HepG2 (cell line): ENCODE measurements around the gene ISOC2. TPM values are rescaled to one million over a fixed set of nuclear protein-coding genes. Genes with fewer than 3 reads are reported as not detected.

Experiments used
- BCL6 ChIP-seq: IDR thresholded peaks from 2 replicates; pipeline ENCODE4 v1.6.1; 2016; ENCODE audit warnings: missing genetic modification reagents, missing compliant biosample characterization
- CHCHD3 ChIP-seq: sonication (generic); formaldehyde crosslinking; IDR thresholded peaks from 2 replicates; pipeline ENCODE4 v1.8.0; 2022; ENCODE audit warnings: mild to moderate bottlenecking, missing genetic modification reagents, moderate library complexity
- CTCF ChIP-seq: sonication (generic); formaldehyde crosslinking; IDR thresholded peaks from 2 replicates; pipeline ENCODE4 v1.5.0; 2020; ENCODE audit warnings: mild to moderate bottlenecking, missing genetic modification reagents, moderate library complexity
- DMAP1 ChIP-seq: IDR thresholded peaks from 2 replicates; pipeline ENCODE4 v1.6.1; 2016
- FLYWCH1 ChIP-seq: sonication (generic); formaldehyde crosslinking; IDR thresholded peaks from 2 replicates; pipeline ENCODE4 v1.8.1; 2023; ENCODE audit warnings: mild to moderate bottlenecking, missing genetic modification reagents
- GABPB1 ChIP-seq: IDR thresholded peaks from 2 replicates; pipeline ENCODE4 v1.6.1; 2016; ENCODE audit warnings: mild to moderate bottlenecking, missing genetic modification reagents, moderate library complexity, missing compliant biosample characterization
- GZF1 ChIP-seq: sonication (generic); formaldehyde crosslinking; IDR thresholded peaks from 2 replicates; pipeline ENCODE4 v1.5.1; 2020; ENCODE audit warnings: mild to moderate bottlenecking, missing genetic modification reagents
- LCORL ChIP-seq, 2 experiments: fragments of 450-650 bp in 1 of 2; sonication (generic) in 1 of 2; formaldehyde crosslinking in 1 of 2; IDR thresholded peaks; 2 replicates each; pipeline versions ENCODE4 v1.5.0 to v1.6.1; 2017 to 2020; ENCODE audit warnings: antibody characterized with exemption in 1 of 2, missing genetic modification reagents in 1 of 2
- MEIS2 ChIP-seq: sonication (generic); formaldehyde crosslinking; IDR thresholded peaks from 2 replicates; pipeline ENCODE4 v1.9.0; 2021; ENCODE audit warnings: mild to moderate bottlenecking, missing genetic modification reagents
- MIER3 ChIP-seq: IDR thresholded peaks from 2 replicates; pipeline ENCODE4 v1.6.1; 2016; ENCODE audit warnings: missing compliant biosample characterization, borderline replicate concordance
- RFXANK ChIP-seq: IDR thresholded peaks from 2 replicates; pipeline ENCODE4 v1.6.1; 2016
- RFXAP ChIP-seq: sonication (generic); formaldehyde crosslinking; IDR thresholded peaks from 2 replicates; pipeline ENCODE4 v1.4.0; 2020; ENCODE audit warnings: missing genetic modification reagents, borderline replicate concordance
- SALL2 ChIP-seq: sonication (generic); formaldehyde crosslinking; IDR thresholded peaks from 2 replicates; pipeline ENCODE4 v1.8.1; 2023; ENCODE audit warnings: mild to moderate bottlenecking, missing genetic modification reagents, inconsistent platforms
- SAP130 ChIP-seq: IDR thresholded peaks from 2 replicates; pipeline ENCODE4 v1.6.1; 2016; ENCODE audit warnings: low read depth
- SNAPC5 ChIP-seq: sonication (generic); formaldehyde crosslinking; IDR thresholded peaks from 2 replicates; pipeline ENCODE4 v1.8.1; 2023; ENCODE audit warnings: mild to moderate bottlenecking, missing genetic modification reagents, borderline replicate concordance
- TARDBP ChIP-seq: sonication (generic); formaldehyde crosslinking; IDR thresholded peaks from 2 replicates; pipeline ENCODE4 v1.8.0; 2022; ENCODE audit warnings: mild to moderate bottlenecking, missing genetic modification reagents
- TFDP1 ChIP-seq: IDR thresholded peaks from 2 replicates; pipeline ENCODE4 v1.6.1; 2016; ENCODE audit warnings: missing compliant biosample characterization, missing genetic modification reagents, borderline replicate concordance
- ZNF280B ChIP-seq: sonication (generic); formaldehyde crosslinking; IDR thresholded peaks from 2 replicates; pipeline ENCODE4 v1.5.0; 2020; ENCODE audit warnings: missing genetic modification reagents, mild to moderate bottlenecking, borderline replicate concordance
- ZNF589 ChIP-seq: sonication (generic); formaldehyde crosslinking; conservative IDR thresholded peaks from 2 replicates; pipeline ENCODE4 v1.8.0; 2022; ENCODE audit warnings: mild to moderate bottlenecking, moderate library complexity, missing genetic modification reagents
- polyA plus RNA-seq, 8 experiments: library from polyadenylated mRNA; depleted of rRNA in 3 of 8; stranded (reverse) in 7 of 8; unstranded in 1 of 8; fragments of >200 nt; fragmentation: Illumina TruSeq in 4 of 8; extraction: Trizol in 4 of 8; gene quantifications; 2 replicates each; pipeline versions ENCODE4 v1.2.1 to v1.2.3, GENCODE V29; 2011 to 2016; ENCODE audit warnings: low read depth in 4 of 8, missing spikeins in 1 of 8, mixed read lengths in 1 of 8; ENCODE audit not compliant: insufficient read depth in 1 of 8
- total RNA-seq, 5 experiments: library from RNA; depleted of rRNA; stranded (reverse); fragments of >200 nt; fragmentation: Illumina TruSeq; extraction: Trizol; gene quantifications; 2 replicates each; pipeline ENCODE4 v1.2.3, GENCODE V29; 2016; ENCODE audit warnings: low read depth in 1 of 5
- TF ChIP-seq, protein P1 (sequence below): IDR thresholded peaks from 2 replicates; pipeline ENCODE4 v1.6.1; 2016; ENCODE audit warnings: mild to moderate bottlenecking
- TF ChIP-seq, protein P2 (sequence below): sonication (generic); formaldehyde crosslinking; IDR thresholded peaks from 2 replicates; pipeline ENCODE4 v1.4.0; 2020; ENCODE audit warnings: missing genetic modification reagents

The ISOC2 gene
- total and polyA plus RNA-seq, 2 of the 13 experiments (the other 11 are each of a cell fraction or from before 2014, with no cell fraction given), result 76.8 to 105 TPM

DNA sequence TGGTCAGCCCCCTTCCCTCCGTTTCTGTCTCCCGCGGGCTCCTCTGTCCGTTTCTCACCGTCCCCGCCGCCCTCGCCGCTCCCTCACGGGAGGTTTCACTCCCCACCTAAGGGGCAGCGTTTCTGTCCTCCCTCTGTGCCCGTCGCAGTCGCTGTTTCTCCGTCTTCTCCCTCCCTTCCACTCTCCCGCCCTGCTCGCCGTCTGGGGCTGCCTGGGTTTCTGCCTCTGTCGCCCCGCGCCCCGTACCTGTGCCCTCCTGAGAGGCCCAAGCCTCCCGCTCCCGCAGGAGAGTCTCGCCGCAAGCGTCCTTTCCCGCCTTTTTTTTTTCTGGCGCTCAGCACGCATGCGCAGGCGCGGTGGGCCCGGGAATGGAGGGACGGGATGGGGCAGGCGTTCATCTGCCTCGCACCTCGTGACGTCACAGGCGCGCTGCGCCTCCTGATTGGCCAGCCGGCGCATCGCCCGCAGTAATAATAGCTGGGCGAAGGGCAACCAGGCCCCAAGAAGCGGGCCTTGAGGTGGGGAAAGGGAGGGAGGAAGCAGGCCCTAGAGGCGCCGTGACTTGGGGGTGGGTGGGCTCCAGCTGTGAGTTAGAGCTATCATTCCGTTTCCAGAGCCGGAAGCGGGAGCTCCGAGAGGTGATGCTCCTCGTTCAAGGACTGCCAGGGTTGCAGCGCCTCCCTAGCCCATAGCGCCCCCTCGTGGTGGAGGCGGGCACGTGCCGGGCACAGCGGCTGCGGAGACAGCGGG lies 42.2 kb upstream of the ISOC2 start (continued):
- TF ChIP-seq ZNF589 (no peak), SAP130 (CRISPR knock-in tag) (peak; percentile 38; the same call in 1 of the 2 replicates), GZF1 (0 out of 2 replicates have a peak, but pooled peaks have one; percentile 53), ZNF280B (CRISPR knock-in tag) (peak; percentile 82; the same call in 1 of the 2 replicates), SALL2 (peak; percentile 69; the same call in 1 of the 2 replicates), BCL6 (CRISPR knock-in tag) (no peak), TARDBP (CRISPR knock-in tag) (peak; percentile 35; the same call in 1 of the 2 replicates), DMAP1 (0 out of 2 replicates have a peak, but pooled peaks have one; percentile 21), FLYWCH1 (CRISPR knock-in tag) (no peak), RFXANK (peak; percentile 99), GABPB1 (CRISPR knock-in tag) (peak; percentile 78), MEIS2 (CRISPR knock-in tag) (0 out of 2 replicates have a peak, but pooled peaks have one; percentile 56), RFXAP (CRISPR knock-in tag) (peak; percentile 100), LCORL (IDR thresholded peaks at IDR 0.05) (no peak), LCORL (CRISPR knock-in tag; IDR thresholded peaks at IDR 0.05) (peak; percentile 60; the same call in 1 of the 2 replicates), CHCHD3 (CRISPR knock-in tag) (no peak), MIER3 (CRISPR knock-in tag) (peak; percentile 25; the same call in 1 of the 2 replicates), SNAPC5 (no peak), TFDP1 (CRISPR knock-in tag) (peak; percentile 88; the same call in 1 of the 2 replicates), CTCF (CRISPR knock-in tag) (peak; percentile 99)
- TF ChIP-seq, protein P1, sequence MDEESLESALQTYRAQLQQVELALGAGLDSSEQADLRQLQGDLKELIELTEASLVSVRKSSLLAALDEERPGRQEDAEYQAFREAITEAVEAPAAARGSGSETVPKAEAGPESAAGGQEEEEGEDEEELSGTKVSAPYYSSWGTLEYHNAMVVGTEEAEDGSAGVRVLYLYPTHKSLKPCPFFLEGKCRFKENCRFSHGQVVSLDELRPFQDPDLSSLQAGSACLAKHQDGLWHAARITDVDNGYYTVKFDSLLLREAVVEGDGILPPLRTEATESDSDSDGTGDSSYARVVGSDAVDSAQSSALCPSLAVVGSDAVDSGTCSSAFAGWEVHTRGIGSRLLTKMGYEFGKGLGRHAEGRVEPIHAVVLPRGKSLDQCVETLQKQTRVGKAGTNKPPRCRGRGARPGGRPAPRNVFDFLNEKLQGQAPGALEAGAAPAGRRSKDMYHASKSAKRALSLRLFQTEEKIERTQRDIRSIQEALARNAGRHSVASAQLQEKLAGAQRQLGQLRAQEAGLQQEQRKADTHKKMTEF, result 0 out of 2 replicates have a peak, but pooled peaks have one; percentile 42
- TF ChIP-seq, protein P2, sequence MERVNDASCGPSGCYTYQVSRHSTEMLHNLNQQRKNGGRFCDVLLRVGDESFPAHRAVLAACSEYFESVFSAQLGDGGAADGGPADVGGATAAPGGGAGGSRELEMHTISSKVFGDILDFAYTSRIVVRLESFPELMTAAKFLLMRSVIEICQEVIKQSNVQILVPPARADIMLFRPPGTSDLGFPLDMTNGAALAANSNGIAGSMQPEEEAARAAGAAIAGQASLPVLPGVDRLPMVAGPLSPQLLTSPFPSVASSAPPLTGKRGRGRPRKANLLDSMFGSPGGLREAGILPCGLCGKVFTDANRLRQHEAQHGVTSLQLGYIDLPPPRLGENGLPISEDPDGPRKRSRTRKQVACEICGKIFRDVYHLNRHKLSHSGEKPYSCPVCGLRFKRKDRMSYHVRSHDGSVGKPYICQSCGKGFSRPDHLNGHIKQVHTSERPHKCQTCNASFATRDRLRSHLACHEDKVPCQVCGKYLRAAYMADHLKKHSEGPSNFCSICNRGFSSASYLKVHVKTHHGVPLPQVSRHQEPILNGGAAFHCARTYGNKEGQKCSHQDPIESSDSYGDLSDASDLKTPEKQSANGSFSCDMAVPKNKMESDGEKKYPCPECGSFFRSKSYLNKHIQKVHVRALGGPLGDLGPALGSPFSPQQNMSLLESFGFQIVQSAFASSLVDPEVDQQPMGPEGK (CRISPR knock-in tag), result peak; percentile 72
